Activated CD4-positive, alpha-beta T cell treated with anti-CD3 and anti-CD28 coated beads, Interleukin-2, amount 50 U/mL, for 24 hours (primary cell): ENCODE results near the gene THBS3.
"Not testable (repeated sequence)": the region's sequence is repeated elsewhere in the genome, so short reads cannot be mapped to it uniquely, and the experiment has no call there.

Experiments
- DNase-seq, 2 donors: peaks; one replicate each; pipeline ENCODE4 v3.0.0-alpha.2; 2020; ENCODE audit warnings: low read depth in 1 of 2, low spot score in 1 of 2

THBS3 gene

DNA sequence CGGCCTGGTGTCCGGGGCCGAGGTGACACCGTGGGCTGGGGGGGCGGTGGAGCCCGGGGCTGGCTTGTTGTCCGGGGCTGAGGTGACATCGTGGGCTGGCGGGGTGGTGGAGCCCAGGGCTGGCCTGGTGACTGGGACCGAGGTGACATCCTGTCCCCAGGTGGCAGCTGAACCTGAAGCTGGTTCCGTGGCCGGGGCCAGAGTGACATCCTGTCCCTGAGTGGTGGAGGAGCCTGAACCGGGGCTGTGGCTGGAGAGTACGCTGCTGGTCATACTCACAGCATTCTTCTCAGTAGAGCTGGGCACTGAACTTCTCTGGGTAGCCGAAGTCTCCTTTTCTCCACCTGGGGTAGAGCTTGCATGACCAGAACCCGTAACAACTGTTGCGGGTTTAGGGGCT is 15.8 kb downstream of the THBS3 start:
- DNase-seq, result no peak

DNA sequence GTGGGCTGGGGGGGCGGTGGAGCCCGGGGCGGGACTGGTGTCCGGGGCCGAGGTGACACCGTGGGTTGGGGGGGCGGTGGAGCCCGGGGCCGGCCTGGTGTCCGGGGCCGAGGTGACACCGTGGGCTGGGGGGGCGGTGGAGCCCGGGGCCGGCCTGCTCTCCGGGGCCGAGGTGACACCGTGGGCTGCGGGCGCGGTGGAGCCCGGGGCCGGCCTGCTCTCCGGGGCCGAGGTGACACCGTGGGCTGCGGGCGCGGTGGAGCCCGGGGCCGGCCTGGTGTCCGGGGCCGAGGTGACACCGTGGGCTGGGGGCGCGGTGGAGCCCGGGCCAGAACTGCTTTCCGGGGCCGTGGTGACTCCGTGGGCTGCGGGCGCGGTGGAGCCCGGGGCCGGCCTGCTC is 17.8 kb downstream of the THBS3 start:
- not testable (repeated sequence) for DNase-seq

DNA sequence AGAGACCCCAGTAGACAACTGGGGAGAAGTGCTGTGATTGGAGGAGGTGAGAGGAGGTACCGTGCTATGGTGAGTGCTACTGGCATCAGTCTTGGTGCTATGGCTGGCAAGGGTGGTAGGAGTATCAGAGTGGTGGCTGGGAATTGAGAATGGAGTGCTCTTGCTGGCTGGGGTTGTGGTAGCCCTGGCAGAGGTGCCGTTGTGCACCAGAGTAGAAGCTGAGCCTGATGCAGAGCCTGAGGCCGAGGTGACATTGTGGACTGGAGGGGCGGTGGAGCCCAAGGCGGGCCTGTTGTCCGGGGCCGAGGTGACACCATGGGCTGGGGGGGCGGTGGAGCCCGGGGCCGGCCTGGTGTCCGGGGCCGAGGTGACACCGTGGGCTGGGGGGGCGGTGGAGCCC is 19.4 kb downstream of the THBS3 start:
- no peak for DNase-seq

DNA sequence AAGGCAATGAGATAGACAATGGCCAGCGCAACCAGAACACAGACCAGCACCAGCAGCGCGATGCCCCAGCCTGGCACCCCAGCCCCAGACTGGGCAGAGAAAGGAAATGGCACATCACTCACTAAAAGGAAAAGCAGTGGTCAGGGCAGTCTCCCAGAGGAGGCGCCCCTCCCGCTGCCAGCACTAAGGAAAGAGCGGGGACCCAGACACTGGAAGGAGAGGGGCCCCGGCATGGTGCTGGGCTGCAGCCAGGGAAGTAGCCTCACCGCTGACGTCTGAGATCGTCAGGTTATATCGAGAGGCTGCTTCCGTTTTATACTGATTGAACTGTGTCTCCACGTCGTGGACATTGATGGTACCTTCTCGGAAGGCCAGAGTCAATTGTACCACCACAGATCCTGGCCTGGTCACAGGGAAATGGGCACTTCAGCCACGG is 20.2 kb downstream of the THBS3 start:
- DNase-seq, result no peak

DNA sequence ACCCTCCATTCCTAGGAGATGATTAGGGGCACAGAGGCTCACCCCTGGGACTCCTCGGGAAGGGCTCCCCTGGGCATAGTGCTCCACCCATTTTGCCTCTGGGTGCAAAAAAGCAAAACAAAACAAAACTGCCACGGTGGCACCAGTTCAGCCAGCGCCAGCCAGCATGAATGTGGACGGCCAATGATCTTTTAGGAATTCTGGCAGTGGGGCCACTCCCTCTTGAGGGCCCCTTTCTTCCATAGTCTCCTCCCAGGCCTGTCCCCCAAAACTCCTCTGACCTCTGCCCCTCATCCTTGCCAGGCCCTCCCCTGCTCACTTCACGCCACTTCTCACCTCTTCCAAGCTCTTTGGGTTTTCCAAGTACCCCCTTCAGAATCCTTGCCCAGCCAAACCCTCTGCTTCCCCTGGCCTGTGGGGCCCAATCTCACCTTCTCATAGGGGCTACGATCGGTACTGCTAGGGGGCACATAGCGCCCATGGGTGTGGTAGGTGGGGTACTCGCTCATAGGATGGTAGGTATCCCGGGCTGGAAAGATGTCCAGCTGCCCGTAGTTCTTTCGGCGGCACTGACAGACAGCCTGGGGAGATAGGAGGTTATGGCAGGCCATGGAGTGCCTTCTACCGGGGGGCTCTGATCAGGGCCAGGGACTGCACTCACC is 20.8 kb downstream of the THBS3 start:
- no peak for DNase-seq

DNA sequence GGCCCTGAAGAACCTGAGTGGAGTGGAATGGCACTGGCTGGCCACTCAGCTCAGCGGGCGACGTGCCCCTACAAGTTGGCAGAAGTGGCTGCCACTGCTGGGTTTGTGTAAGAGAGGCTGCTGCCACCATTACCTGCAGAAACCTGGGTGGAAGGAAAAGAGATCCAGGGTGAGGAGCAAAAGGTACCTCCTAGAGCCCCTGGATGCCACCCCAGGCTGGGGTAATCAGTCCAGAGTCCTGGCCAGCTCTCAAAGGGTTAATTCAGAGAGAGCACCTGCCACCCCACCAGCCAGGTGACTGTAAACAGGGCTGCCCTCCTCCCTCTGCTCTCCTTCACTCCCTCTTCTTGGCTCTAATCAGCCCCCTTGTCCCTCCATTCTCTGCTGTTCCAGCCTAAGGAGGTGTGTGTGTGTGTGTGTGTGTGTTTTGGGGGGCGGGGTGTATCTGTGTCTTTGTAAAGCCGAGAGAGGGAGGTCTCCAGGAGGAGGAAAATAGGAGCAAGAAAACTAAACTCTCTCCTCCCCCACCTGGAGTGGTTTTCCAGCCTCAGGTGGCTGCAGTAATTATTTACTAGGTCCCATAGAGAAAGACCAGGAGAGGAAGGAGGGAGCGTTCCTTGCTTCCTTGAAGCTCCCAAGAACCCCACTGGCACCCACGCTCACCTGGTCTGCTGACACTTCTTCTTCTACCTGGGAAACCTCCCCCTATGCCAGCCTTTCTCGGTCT is 21.5 kb downstream of the THBS3 start:
- no peak for DNase-seq

DNA sequence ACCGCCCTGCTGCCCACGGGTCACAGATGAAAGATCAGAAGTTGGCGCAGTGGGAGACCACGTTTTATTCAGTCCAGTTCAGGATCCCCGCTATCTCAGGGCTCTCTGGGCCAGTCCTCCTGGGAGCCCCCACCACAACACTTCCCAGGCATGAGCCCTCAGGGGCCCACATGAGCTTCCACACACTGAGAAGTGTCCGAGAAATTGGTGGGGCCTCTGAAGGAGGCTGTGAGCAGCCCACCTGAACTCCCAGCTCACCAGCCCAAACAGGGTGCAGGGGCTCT is 22.0 kb downstream of the THBS3 start:
- no peak for DNase-seq

DNA sequence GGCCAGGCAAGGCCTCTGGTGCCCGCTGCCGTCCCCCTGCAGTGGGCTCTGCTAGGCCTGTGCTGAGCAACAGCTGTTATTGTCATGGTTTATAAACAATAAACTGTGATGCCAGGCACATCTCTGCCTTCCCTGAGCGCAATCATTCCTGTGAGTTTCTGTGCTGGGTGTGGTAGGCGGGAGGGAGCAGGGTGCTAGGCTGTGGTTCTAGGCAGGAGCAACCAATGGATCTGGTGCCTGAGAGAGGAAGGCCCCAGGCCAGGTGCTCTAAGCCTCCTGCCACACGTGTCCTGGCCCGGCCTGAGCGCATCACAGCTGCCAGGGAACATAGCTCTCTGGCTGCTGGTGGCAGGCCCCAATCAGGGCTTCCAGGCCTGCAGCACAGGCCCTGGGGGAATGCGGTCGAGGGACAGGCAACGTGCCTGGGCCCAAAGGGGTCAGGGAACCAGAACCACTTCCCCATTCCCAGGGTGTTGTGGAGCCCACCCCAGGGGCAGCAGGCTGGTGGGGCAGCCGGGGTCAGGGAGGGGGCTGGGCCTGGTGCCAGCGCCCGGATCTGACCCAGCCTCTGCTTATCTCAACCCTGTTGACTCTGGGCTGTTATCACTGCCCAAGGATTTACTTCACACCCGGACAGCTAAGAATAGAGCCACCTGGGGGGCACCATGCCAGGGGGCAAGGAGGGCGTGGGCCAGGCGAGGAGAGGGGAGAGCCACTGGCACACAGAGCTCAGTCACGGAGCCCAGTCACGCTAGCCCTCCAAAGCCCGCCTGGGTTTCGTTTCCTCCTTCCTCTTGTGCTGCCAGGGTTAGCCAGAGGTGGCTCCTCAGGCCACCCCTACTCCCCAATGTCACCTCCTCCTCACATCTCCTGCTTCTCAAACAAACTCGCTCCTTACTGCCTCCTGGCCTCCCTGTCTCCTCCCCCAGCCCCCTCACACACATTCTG is 22.6 kb downstream of the THBS3 start:
- DNase-seq, result no peak

DNA sequence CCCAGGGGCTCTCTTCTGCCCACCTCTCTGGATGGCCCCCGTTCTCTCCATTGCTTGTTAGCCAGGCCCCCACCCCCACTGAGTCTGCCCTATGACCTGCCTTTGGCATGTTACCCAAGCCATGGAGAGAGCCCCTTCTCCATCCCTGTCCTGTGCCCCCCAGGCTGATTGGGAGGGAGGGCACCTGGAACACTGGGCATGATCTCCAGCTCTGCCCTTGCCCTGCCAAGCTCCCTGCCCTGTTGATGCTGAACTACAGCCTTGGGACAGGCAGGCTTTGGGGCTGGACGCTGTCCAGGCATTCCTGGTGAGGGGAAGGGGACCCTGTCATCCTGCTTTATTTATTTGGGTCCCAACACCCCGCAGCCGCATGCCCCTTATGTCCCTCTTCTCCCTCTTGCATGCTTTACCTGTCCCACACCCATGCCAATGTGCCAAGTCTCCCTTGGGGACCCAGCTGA is 23.3 kb downstream of the THBS3 start:
- no peak for DNase-seq

DNA sequence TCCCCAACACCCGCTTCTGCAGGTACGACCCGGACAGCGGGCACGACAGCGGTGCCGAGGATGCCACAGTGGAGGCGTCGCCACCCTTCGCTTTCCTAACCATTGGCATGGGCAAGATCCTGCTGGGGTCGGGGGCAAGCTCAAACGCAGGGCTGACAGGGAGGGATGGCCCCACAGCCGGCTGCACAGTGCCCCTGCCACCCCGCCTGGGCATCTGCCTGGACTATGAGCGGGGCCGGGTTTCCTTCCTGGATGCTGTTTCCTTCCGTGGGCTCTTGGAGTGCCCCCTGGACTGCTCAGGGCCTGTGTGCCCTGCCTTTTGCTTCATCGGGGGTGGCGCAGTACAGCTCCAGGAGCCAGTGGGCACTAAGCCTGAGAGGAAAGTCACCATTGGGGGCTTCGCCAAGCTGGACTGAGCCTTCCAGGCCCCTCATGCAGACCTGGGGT is 23.9 kb downstream of the THBS3 start:
- no peak for DNase-seq

DNA sequence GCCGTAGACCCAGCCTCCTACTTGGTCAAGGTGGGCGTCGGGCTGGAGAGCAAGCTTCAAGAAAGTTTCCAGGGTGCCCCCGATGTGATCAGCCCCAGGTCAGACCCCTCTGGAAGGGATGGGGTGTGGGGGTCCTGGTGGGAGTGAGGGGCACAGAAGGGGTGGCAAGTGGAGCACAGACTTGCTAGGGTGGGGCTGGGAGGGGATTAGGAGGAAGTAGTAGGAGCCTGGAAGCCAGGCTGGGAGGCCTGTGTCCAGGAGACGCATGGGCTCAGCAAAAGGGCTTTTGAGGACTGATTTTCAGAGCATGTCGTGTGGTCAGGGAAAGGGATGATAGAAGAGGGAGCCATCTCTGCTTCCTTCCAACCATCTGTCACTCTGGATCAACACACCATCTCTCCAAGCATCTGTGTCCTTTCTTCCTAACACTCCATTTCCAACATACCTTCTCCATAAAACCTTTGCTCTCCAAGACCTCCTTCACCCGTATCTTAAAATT is 25.6 kb downstream of the THBS3 start:
- no peak for DNase-seq

DNA sequence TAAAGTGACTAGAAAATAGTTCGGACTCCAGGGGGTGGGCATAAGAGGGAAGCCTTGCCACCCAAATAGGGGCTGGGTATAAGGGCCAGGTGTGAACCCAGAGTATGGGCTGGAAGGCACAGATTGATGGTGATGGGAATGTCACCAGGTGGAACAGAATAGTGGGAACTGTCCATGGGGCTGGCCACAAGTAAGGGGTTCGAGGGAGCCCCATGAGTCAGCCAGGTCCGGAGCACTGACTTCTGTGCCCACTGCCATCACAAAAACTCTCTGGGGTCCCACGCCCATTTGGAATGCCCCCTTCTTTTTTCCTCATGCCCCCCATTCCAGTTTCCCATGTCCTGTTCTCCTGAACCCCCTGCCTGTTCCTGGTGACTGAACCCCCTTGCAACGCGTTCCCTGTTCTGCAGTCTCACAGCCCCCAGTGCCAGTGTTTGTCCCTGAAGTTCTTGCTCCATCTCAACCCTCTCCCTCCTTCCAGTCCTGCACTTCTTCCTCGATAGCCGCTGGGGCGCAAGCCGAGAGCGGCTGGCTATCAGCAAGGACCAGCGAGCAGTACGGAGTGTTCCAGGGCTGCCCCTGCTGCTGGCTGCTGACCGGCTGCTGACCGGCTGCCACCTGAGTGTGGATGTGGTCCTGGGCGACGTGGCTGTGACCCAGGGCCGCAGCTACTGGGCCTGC is 26.2 kb downstream of the THBS3 start:
- DNase-seq, result no peak

DNA sequence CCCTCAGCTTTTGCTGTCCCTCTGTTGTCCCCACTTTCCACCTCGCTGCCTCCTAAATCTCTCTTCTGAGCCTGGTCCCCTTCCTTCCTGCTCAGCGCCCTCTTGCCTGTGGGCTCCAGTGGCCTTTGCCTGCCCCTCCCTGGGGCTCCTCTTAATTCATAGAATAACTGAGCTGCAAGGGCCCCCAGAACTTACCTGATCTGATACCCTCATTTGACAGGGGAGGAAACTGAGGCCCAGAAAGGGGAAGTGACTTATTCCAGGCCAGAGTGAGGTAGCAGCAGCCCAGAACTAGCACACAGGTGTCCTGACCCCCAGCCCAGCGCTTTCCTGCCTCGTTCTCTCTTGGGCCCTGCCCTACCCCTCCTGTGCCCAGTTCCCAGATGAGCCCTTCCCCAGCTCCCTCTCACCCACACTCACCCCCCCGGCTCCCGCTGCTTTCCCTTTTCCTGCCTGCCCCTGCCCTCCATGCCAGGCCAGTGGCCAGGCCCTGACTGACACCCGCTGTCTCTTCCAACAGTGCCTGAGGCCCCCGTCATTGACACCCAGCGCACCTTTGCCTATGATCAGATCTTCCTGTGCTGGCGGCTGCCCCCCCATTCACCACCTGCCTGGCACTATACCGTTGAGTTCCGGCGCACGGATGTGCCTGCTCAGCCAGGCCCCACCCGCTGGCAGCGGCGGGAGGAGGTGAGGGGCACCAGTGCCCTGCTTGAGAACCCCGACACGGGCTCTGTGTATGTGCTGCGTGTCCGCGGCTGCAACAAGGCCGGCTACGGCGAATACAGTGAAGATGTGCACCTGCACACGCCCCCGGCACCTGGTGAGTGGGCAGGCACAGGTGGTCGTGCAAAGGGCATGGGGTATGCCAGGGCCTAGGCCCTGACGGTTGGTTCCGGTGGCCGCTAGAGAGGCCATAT is 28.3 kb downstream of the THBS3 start:
- DNase-seq, result no peak

DNA sequence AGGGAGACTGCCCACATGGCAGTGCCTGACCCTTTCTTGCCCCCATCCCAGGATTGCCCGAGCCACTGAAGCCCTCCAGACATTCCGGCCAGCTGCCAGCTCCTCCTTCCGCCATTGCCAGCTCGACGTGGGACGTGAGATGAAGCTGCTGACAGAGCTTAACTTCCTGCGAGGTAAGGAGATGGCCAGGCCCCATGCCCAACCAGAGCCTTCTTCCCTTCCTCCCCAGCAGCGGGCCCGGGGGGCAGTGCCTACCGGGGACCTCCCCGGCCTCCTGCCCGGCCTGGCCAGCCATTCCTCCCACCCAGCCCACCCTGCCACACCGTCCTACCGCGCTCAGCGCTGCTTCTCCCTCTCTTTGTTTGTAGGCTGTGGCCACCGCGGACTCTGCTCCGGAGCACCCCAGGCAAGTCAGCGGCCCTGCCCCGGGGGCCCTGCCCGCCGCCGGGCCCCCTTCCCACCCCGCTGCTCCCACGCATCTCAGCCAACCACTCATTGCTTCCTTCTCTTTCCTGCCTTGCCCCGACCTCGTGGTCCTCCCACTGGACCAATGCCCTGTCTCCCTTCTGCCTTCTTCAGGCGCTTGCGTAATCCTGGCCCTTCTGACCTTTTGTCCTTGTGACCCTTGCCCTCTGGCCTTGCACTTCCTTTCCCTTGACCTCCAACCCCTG is 29.1 kb downstream of the THBS3 start:
- DNase-seq, result no peak

DNA sequence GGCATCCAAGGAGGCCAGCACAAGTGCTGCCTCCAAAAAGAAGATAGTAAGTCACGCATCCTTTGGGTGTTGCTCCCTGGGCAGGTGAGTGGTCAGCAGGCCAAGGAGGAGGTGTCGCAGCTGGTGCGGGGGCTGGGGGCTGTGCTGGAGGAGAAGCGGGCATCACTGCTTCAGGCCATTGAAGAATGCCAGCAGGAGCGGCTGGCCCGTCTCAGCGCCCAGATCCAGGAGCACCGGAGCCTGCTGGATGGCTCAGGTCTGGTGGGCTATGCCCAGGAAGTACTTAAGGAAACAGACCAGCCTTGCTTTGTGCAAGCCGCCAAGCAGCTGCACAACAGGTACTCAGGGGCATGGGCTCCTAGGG is 29.8 kb downstream of the THBS3 start:
- no peak for DNase-seq

DNA sequence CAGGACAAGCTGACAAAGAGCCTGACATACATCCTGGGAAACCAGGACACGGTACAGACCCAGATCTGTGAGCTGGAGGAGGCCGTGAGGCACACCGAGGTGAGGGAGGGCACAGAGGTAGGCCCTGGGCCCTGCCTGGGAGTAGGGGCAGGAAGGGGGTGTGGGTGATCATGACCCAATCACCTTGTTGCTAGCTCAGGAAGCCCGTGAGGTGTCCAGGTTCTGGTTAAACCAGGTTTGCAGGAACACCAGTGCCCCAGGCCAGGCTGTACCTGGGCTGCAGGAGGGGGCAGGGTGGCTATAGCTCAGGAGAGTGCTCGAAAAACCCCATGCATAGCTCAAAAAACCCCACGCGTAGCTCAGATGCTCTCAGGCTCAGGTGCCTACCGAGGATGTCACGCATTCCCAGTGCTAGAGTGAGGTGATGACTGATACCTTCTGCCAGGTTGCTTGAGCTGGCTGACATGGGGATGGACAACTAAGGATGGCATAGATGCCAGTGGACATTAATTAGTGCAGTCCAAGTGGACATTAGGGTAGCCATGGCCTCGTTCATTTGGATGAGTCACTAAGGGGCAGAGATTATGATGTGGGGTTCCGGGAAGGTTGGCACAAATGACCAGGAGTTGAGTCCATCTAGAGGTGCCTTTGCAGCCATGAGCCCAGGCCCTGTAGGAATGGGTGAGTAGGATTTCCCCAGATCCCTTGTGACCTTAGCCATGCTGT is 30.3 kb downstream of the THBS3 start:
- no peak for DNase-seq

DNA sequence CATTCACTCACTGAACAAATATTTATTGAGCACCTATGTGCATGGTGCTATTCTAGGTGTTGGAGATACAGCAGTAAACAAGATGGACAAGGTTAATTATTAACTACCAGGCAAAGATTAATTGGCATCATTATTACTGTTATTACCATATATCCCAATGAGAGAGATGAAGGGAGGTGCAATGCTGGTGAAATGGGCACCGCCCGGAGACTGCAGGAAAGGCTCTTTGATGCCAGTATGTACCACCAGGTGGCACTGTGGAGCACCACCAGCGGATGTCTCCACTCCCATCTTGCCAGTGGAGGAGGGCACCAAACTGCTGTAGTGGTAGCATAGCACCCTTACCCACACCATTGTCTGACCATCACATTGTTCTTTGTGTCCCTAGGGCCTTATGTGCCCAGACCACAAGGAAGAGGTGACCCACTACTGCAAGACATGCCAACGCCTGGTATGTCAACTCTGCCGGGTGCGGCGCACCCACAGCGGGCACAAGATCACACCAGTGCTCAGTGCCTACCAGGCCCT is 31.1 kb downstream of the THBS3 start:
- peak; percentile 74 to 78 for DNase-seq

DNA sequence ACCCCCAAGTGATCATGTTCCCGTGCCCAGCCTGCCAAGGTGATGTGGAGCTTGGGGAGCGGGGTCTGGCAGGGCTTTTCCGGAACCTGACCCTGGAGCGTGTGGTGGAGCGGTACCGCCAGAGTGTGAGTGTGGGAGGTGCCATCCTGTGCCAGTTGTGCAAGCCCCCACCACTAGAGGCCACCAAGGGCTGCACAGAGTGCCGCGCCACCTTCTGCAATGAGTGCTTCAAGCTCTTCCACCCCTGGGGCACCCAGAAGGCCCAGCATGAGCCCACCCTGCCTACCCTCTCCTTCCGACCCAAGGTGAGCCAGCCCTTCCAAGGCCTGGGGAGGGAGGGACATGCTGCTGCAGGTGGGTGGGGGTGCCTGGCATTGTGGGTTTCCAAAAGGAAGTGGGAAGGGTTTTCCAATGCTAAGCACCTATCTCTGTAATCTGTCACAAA is 31.7 kb downstream of the THBS3 start:
- DNase-seq, result no peak
